ENCODE data around the gene NOTO. TPM values are rescaled to one million over a fixed set of nuclear protein-coding genes. Genes with fewer than 3 reads are reported as not detected.

Gene NOTO
- total and polyA plus RNA-seq, 10 of the 15 experiments (the other 5 are each of a cell fraction or from before 2014, with no cell fraction given), result not detected

- Histone ChIP-seq H4K20me1 (ENCODE audit: control insufficient read depth, insufficient read depth) (no peaks in the 10 kb centered on the region), H2AFZ (ENCODE audit: control insufficient read depth, low read depth, low read length) (no peak overlapping the region), H3K9ac (ENCODE audit: control insufficient read depth, insufficient read depth, low read length) (no peak overlapping the region), H3K4me2 (ENCODE audit: control insufficient read depth, insufficient read depth) (no peak overlapping the region), H3K79me2 (ENCODE audit: control insufficient read depth, insufficient read depth, low read length) (no peaks in the 10 kb centered on the region), H3K4me3 (no peak overlapping the region), H3K27me3 (replicated peaks in 1 of 2; ENCODE audit: control insufficient read depth in 2 of 2, insufficient read depth in 2 of 2, low read length in 1 of 2) (no peaks in the 10 kb centered on the region), H3K9me3 (replicated peaks; ENCODE audit: control insufficient read depth, insufficient read depth, low read length) (no peaks in the 10 kb centered on the region), H3K27ac (ENCODE audit: control insufficient read depth, insufficient read depth) (no peak overlapping the region), H3K4me1 (ENCODE audit: control insufficient read depth, insufficient read depth, low read length) (no peaks in the 10 kb centered on the region), H3K36me3 (ENCODE audit: control insufficient read depth in 2 of 2, insufficient read depth in 2 of 2, low read length in 1 of 2) (peaks cover 14 to 22% of the 10 kb centered on the region in 2 experiments; a peak in 3 of 4 replicates)
- TF ChIP-seq NBN (IDR thresholded peaks at IDR 0.05) (no peak), ESRRA (IDR thresholded peaks at IDR 0.05; ENCODE audit: low read length) (no peak), RELB (IDR thresholded peaks at IDR 0.05; ENCODE audit: low read depth) (no peak), MTA2 (IDR thresholded peaks at IDR 0.05; ENCODE audit: low read depth) (no peak), BCLAF1 (IDR thresholded peaks at IDR 0.05) (no peak), NFYA (IDR thresholded peaks at IDR 0.05; ENCODE audit: borderline replicate concordance, low read depth, low read length) (no peak), ZBTB4 (CRISPR knock-in tag; IDR thresholded peaks at IDR 0.05) (no peak), ETV6 (conservative IDR thresholded peaks at IDR 0.05 in 1 of 2, IDR thresholded peaks at IDR 0.05 in 1 of 2; ENCODE audit: borderline replicate concordance in 1 of 2, low read depth in 1 of 2) (no peak)
- FAIRE-seq (no peak), ATAC-seq (no peak), DNase-seq (ENCODE audit: low read depth, low spot score) (no peak)
- POLR2A ChIA-PET, result no interaction called here
- SMC1A ChIA-PET (ENCODE audit: uncharacterized antibody, unreplicated experiment), result no interaction called here
- CTCF ChIA-PET, result interaction anchor here (1.8 kb wide), 1 partner anchor 32 kb away, joined by 4 read pairs; no protein-coding TSS in a partner anchor
- BruUV-seq (replicated peaks), result no TSS peak
- 99% methylated on average over 9 of the region's 9 CpGs for WGBS (ENCODE audit: insufficient coverage, insufficient replicate concordance, low lambda C conversion rate, missing lambda C conversion rate)
- RAD21 ChIA-PET (ENCODE audit: unreplicated experiment), result no interaction called here
- intact Hi-C loops (cut with micrococcal nuclease; ENCODE audit: unreplicated experiment) (no loop called here), in situ Hi-C loops (cut with MboI) (no loop called here)
Measured at GRCh38 chr2:73258913-73259215, 56.5 kb downstream of the NOTO start.

Measured in GM12878 (cell line).